Measurements from ENCODE around the gene SNUPN. TPM values are rescaled to one million over a fixed set of nuclear protein-coding genes. Genes with fewer than 3 reads are reported as not detected.

Gene SNUPN
- total RNA-seq, 1 experiment from 2014 or later = 27.9 TPM

GRCh38 chr15:75578173-75578947 lies 47.2 kb downstream of the SNUPN start (continued):
- TF ChIP-seq SOX15 (CRISPR knock-in tag; IDR thresholded peaks at IDR 0.05) = no peak
- TF ChIP-seq PRDM15 (CRISPR knock-in tag; IDR thresholded peaks at IDR 0.05) = no peak
- no peak for TF ChIP-seq ZNF281 (CRISPR knock-in tag; IDR thresholded peaks at IDR 0.05)

GRCh38 chr15:75577401-75578172 lies 47.9 kb downstream of the SNUPN start:
- peak overlapping the region; percentile 96 for H3K27ac Mint-ChIP-seq
- H3K4me3 Mint-ChIP-seq = peak overlapping the region; percentile 97
- H3K36me3 Mint-ChIP-seq = no peaks in the 10 kb centered on the region; the same call in 1 of the 2 replicates
- peaks cover 33% of the 10 kb centered on the region for H3K4me1 Mint-ChIP-seq
- DNase-seq (ENCODE audit: low spot score) (no peak), ATAC-seq (peak; percentile 5)
- CTCF ChIA-PET = interaction anchor here (0.6 to 2.9 kb wide), 8 partner anchors 21 to 224 kb away, joined by 3 to 18 read pairs (median 4); partner anchors contain the start of genes MAN2C1 and SNX33
- POLR2A ChIA-PET = interaction anchor here (0.5 to 2.7 kb wide), 3 partner anchors 8 to 125 kb away, joined by 4 to 37 read pairs (median 5); partner anchors contain the start of gene SIN3A
- H3K27me3 Mint-ChIP-seq (ENCODE audit: low read depth) = no peaks in the 10 kb centered on the region
- H3K9me3 Mint-ChIP-seq = no peaks in the 10 kb centered on the region
- TF ChIP-seq ATF6 (CRISPR knock-in tag; IDR thresholded peaks at IDR 0.05) (no peak), ZNF416 (CRISPR knock-in tag; IDR thresholded peaks at IDR 0.05) (no peak), TCF7 (CRISPR knock-in tag; IDR thresholded peaks at IDR 0.05; ENCODE audit: low read depth) (no peak), FOXK1 (CRISPR knock-in tag; IDR thresholded peaks at IDR 0.05) (no peak), GTF2I (CRISPR knock-in tag; conservative IDR thresholded peaks at IDR 0.05) (no peak)

GRCh38 chr15:75573648-75574384 lies 51.7 kb downstream of the SNUPN start:
- DNase-seq (ENCODE audit: low spot score) (no peak), ATAC-seq (peak; percentile 73)
- POLR2A ChIA-PET = interaction anchor here (0.7 to 1.1 kb wide), 2 partner anchors 19 to 49 kb away, joined by 3 to 4 read pairs; no protein-coding TSS in a partner anchor
- H3K9me3 Mint-ChIP-seq = no peaks in the 10 kb centered on the region
- no peak for TF ChIP-seq ZNF219 (CRISPR knock-in tag; IDR thresholded peaks at IDR 0.05; ENCODE audit: borderline replicate concordance)
- TF ChIP-seq TEAD1 (CRISPR knock-in tag; IDR thresholded peaks at IDR 0.05) = 0 out of 2 replicates have a peak, but pooled peaks have one; percentile 23
- no peak for TF ChIP-seq SMAD3 (CRISPR knock-in tag; IDR thresholded peaks at IDR 0.05; ENCODE audit: borderline replicate concordance)
- CTCF ChIA-PET = interaction anchor here (0.8 to 1.1 kb wide), 3 partner anchors 42 to 74 kb away, joined by 3 to 4 read pairs (median 3); partner anchors contain the start of gene SNX33
- H3K27ac Mint-ChIP-seq = peak overlapping the region; percentile 97
- H3K4me1 Mint-ChIP-seq = peaks cover 36% of the 10 kb centered on the region
- peaks cover 9% of the 10 kb centered on the region for H3K36me3 Mint-ChIP-seq
- peak overlapping the region; percentile 53 for H3K4me3 Mint-ChIP-seq
- H3K27me3 Mint-ChIP-seq (ENCODE audit: low read depth) = no peaks in the 10 kb centered on the region

Data from WTC11 (cell line).